ENCODE results near the gene GLI1.

DNA sequence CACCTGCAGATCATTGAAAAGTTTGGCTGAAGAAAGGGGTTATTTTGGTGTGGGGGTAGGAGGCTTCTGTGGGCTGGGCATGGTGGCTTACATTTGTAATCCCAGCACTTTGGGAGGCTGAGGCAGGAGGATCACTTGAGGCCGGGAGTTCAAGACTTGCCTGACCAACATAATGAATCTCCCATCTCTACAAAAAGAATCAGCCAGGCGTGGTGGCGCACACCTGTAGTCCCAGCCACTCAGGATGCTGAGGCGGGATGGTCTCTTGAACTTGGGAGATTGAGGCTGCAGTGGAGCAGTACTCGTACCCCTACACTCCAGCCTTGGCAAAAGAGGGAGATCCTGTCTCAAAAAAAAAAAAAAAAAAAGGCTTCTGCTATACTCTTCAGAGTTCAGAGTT lies 53.7 kb downstream of the GLI1 start:
- no peak for TF ChIP-seq MAX (IDR thresholded peaks at IDR 0.05)
- TF ChIP-seq, protein P1, sequence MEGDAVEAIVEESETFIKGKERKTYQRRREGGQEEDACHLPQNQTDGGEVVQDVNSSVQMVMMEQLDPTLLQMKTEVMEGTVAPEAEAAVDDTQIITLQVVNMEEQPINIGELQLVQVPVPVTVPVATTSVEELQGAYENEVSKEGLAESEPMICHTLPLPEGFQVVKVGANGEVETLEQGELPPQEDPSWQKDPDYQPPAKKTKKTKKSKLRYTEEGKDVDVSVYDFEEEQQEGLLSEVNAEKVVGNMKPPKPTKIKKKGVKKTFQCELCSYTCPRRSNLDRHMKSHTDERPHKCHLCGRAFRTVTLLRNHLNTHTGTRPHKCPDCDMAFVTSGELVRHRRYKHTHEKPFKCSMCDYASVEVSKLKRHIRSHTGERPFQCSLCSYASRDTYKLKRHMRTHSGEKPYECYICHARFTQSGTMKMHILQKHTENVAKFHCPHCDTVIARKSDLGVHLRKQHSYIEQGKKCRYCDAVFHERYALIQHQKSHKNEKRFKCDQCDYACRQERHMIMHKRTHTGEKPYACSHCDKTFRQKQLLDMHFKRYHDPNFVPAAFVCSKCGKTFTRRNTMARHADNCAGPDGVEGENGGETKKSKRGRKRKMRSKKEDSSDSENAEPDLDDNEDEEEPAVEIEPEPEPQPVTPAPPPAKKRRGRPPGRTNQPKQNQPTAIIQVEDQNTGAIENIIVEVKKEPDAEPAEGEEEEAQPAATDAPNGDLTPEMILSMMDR (IDR thresholded peaks at IDR 0.05): no peak
